Calu3 (cell line): ENCODE results near the gene TFPI2. TPM values are rescaled to one million over a fixed set of nuclear protein-coding genes. Genes with fewer than 3 reads are reported as not detected.
"Not testable (repeated sequence)": the region's sequence is repeated elsewhere in the genome, so short reads cannot be mapped to it uniquely, and the experiment has no call there.

Source experiments
- BruUV-seq: library from RNA; stranded (reverse); fragments of 400-500 nt; replicated peaks from 2 replicates; lab custom pipeline; 2021; lab: Mats Ljungman, UMichigan
- CTCF ChIA-PET: fragments of 300-600 bp; sonication (Branson Sonifier 250); formaldehyde crosslinking; loops from one replicate; lab custom pipeline; 2022; ENCODE audit warnings: antibody characterized with exemption; lab: Charles Lee
- DNase-seq: peaks from one replicate; pipeline ENCODE4 v3.0.0; 2022
- H3K27ac Mint-ChIP-seq: one replicate; pipeline ENCODE4 v1.8.0; 2022; ENCODE audit warnings: mixed read lengths; ENCODE audit not compliant: unreplicated experiment
- H3K27me3 Mint-ChIP-seq: one replicate; pipeline ENCODE4 v1.8.0; 2022; ENCODE audit warnings: mixed read lengths; ENCODE audit not compliant: unreplicated experiment
- H3K36me3 Mint-ChIP-seq: one replicate; pipeline ENCODE4 v1.8.0; 2022; ENCODE audit warnings: mild to moderate bottlenecking, moderate library complexity, mixed read lengths; ENCODE audit not compliant: insufficient read depth, unreplicated experiment
- H3K4me1 Mint-ChIP-seq: one replicate; pipeline ENCODE4 v1.8.0; 2022; ENCODE audit warnings: mild to moderate bottlenecking, low read depth, mixed read lengths; ENCODE audit not compliant: unreplicated experiment
- H3K4me3 Mint-ChIP-seq: one replicate; pipeline ENCODE4 v1.8.0; 2022; ENCODE audit warnings: mild to moderate bottlenecking, low read depth, moderate library complexity, mixed read lengths; ENCODE audit not compliant: unreplicated experiment
- H3K9me3 Mint-ChIP-seq: one replicate; pipeline ENCODE4 v1.8.0; 2022; ENCODE audit warnings: low read depth, mixed read lengths; ENCODE audit not compliant: unreplicated experiment
- intact Hi-C: fragments of 100-400 bp; cut with micrococcal nuclease; formaldehyde crosslinking; loops from one replicate; pipeline ENCODE4 v1.10.0; 2022; ENCODE audit not compliant: unreplicated experiment
- total RNA-seq: library from RNA; stranded (reverse); gene quantifications from 2 replicates; pipeline ENCODE4 v1.2.3, GENCODE V29; 2022
- TF ChIP-seq, protein P1 (sequence below): fragments of 200-600 bp; IDR thresholded peaks from one replicate; pipeline ENCODE4 v1.8.0; 2022; ENCODE audit warnings: antibody characterized with exemption; ENCODE audit not compliant: unreplicated experiment

Gene TFPI2
- total RNA-seq, 1 experiment from 2014 or later, result 213 TPM

DNA sequence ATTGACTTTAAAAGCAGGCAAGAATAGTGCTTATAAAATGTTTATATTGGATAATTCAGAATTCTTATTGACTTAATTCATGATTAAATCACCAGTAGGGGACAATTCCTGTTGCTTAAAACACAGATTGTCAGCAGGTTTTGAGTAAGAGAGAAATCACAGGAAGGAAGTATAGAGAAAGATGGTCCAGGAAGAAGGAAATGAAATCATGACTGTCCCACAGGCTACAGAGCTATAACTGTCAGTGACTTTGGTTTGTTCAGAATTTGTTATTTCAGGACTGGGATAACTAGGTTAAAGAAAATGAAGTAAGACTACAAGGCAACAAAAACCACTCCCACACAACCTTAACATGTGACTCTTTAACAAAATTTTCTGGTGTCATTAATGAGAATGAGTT, 22.6 kb upstream of the TFPI2 start:
- CTCF ChIA-PET, result no interaction called here
- no peak overlapping the region for H3K4me3 Mint-ChIP-seq
- no TSS peak for BruUV-seq
- H3K36me3 Mint-ChIP-seq, result peaks cover 5% of the 10 kb centered on the region
- H3K4me1 Mint-ChIP-seq, result peaks cover 37% of the 10 kb centered on the region
- no peaks in the 10 kb centered on the region for H3K9me3 Mint-ChIP-seq
- H3K27ac Mint-ChIP-seq, result peak overlapping the region; percentile 39
- TF ChIP-seq, protein P1, sequence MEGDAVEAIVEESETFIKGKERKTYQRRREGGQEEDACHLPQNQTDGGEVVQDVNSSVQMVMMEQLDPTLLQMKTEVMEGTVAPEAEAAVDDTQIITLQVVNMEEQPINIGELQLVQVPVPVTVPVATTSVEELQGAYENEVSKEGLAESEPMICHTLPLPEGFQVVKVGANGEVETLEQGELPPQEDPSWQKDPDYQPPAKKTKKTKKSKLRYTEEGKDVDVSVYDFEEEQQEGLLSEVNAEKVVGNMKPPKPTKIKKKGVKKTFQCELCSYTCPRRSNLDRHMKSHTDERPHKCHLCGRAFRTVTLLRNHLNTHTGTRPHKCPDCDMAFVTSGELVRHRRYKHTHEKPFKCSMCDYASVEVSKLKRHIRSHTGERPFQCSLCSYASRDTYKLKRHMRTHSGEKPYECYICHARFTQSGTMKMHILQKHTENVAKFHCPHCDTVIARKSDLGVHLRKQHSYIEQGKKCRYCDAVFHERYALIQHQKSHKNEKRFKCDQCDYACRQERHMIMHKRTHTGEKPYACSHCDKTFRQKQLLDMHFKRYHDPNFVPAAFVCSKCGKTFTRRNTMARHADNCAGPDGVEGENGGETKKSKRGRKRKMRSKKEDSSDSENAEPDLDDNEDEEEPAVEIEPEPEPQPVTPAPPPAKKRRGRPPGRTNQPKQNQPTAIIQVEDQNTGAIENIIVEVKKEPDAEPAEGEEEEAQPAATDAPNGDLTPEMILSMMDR, result no peak
- no peak for DNase-seq
- intact Hi-C loops, result loop anchor here (5.0 kb wide), 1 partner anchor 79 kb away; no protein-coding TSS in a partner anchor
- no peaks in the 10 kb centered on the region for H3K27me3 Mint-ChIP-seq

DNA sequence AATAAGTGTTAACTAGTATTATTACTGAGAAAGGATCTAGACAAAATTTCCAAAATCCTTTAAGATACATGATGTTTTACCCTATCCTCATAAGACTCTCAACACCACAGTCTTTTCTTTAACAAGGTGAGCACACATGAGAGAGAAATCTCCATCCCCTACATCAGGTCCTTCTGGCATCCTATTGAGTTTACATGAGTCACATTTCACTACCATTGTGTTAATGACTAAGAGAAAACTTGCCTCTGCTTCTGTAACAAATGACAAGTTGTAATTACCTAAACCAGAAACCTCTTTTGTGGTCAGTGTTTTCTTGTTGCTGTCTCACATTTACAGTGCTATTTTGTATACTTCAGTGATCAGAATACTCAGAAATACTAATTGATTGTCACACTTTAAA, 21.1 kb upstream of the TFPI2 start:
- H3K4me1 Mint-ChIP-seq, result peaks cover 34% of the 10 kb centered on the region
- not testable (repeated sequence) for DNase-seq

DNA sequence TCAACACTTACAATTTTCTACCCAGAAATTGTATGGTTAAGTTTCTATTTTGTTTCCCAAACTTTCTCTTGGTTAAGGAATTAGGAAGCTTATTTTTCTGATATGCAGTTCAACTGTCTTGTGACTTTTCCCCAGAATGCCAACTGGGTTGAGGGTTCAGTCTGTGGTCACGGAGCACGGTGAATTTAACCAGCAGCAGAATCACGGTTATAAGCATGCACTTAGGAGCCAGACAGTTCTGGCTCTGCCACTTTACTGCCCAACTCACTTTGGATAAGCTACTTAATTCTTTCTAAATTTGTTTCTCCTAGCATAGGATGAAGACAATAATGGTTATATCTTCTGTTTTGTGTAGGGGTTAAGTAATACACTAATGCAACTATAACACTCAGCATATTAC, 20.7 kb upstream of the TFPI2 start:
- intact Hi-C loops, result loop anchor here (5.0 kb wide), 1 partner anchor 81 kb away; no protein-coding TSS in a partner anchor
- H3K4me3 Mint-ChIP-seq, CTCF ChIA-PET, H3K36me3 Mint-ChIP-seq, H3K27me3 Mint-ChIP-seq, DNase-seq, H3K9me3 Mint-ChIP-seq, H3K27ac Mint-ChIP-seq, BruUV-seq: not testable (repeated sequence)
- peaks cover 30% of the 10 kb centered on the region for H3K4me1 Mint-ChIP-seq

More for the DNA sequence above, 21.1 kb upstream of the TFPI2 start:
- H3K27ac Mint-ChIP-seq, H3K4me3 Mint-ChIP-seq, H3K27me3 Mint-ChIP-seq, CTCF ChIA-PET, BruUV-seq, H3K36me3 Mint-ChIP-seq, H3K9me3 Mint-ChIP-seq: not testable (repeated sequence)
- intact Hi-C loops, result loop anchor here (5.0 kb wide), 1 partner anchor 81 kb away; no protein-coding TSS in a partner anchor

DNA sequence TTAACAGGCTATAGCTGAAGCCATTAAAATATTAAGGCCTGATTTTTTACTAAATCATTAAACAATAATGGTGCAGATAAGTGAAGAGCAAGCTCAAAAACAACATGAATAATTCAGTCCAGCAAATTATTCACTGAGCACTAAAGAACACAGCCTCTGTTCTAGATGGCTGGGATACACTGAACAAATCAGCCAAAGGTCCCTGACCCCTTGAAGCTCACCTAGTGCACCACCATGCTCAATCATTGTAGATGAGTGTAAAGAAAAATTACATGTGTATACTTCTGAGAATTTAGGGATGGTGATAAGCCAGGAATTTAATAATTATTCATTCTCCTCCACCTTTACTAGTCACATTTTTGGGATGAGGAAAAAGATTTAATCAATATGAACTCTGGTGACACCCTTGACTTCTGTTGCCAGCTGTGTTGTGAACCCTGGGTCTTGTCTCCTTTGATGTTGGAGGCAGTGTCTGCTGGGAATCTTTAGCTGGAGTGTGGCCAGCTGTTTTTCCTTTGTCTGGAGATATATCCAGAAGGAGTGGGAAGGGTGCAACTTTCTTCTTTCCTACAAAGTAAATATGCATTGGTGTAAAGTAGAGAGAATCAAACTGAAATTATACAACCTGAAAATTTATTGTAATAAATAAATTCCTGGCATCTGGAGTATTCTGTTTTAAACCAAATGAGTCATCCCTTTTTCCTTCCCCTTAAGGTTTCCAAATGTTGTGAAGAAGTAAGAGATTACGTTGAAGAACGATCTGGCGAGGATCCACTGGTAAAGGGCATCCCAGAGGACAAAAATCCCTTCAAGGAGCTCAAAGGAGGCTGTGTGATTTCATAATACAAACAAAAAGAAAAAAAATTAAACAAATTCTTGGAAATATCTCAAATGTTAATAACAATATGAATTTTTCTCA, 19.8 kb upstream of the TFPI2 start:
- Mint-ChIP-seq H3K4me1 (peaks cover 28% of the 10 kb centered on the region), H3K4me3 (no peak overlapping the region), H3K27ac (no peak overlapping the region), H3K36me3 (no peaks in the 10 kb centered on the region), H3K9me3 (no peaks in the 10 kb centered on the region), H3K27me3 (no peaks in the 10 kb centered on the region)
- CTCF ChIA-PET, result interaction anchor here (1.2 kb wide), 1 partner anchor 11 kb away, joined by 3 read pairs; no protein-coding TSS in a partner anchor
- BruUV-seq, result no TSS peak
- TF ChIP-seq, protein P1, result no peak
- intact Hi-C loops, result loop anchor here (5.0 kb wide), 1 partner anchor 82 kb away; no protein-coding TSS in a partner anchor
- DNase-seq, result no peak

DNA sequence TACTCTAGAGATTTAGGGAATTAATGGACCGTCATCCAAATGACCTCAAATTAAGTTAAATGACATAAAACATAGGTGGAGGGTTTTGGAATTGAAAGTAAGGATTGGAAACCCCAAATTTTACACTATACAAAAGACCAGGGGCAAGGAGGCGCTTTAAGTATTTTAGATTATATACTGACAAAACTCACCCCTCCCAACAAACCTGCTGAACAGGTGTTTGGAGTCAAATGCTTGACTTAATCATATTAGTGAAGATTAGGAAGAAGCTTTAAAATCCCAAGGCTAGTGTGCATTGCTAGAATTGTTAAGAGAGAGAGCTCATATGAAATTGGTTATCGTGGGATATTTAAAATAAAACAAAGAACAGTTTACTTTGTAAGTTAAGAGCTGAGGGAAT, 15.7 kb upstream of the TFPI2 start, which contains the start of gene GNGT1:
Gene GNGT1 (plus strand): TSS at position 301 of the 400 bp plus-strand sequence. CDS start 180 bp downstream, outside the sequence.
- Mint-ChIP-seq H3K9me3 (no peaks in the 10 kb centered on the region), H3K4me1 (no peaks in the 10 kb centered on the region), H3K27me3 (no peaks in the 10 kb centered on the region), H3K4me3 (no peak within 1 kb of the TSS), H3K27ac (no peak within 1 kb of the TSS), H3K36me3 (no peaks in the 10 kb centered on the region)
- BruUV-seq, result no TSS peak
- DNase-seq, result no peak
- CTCF ChIA-PET, result no interaction called here
- TF ChIP-seq, protein P1, result no peak
- intact Hi-C loops, result no loop called here
